ENCODE results near the gene PTH1R. TPM values are rescaled to one million over a fixed set of nuclear protein-coding genes. Genes with fewer than 3 reads are reported as not detected.

The PTH1R gene
- total RNA-seq, 1 experiment from 2014 or later, result 1.0 TPM

DNA sequence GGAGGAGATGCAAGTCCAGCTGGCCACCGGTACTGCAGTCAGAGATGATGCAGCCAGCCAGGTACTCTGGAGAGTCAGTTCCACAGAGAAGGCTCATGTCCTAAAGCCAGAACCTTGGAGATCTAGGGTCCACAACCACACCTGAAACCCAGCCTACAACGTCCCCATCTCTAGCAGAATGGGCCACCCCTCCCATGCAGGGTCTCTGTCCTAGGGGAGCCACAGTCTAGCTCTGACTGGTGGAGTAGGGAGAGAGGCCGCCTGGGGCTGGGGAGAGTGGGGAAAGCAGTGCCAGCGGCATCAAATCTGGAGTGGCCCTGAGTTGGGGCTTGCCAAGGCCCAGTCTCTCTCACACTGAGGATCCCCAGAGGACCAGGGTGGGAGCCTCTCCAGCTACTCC lies 43.5 kb downstream of the PTH1R start:
- no peak overlapping the region for H3K4me3 Mint-ChIP-seq
- Histone ChIP-seq H4K20me1 (ENCODE audit: control insufficient read depth, insufficient read depth, insufficient read length) (no peaks in the 10 kb centered on the region), H3K4me2 (ENCODE audit: insufficient read depth, insufficient read length, low read length) (no peak overlapping the region), H2BK12ac (ENCODE audit: insufficient read length, low read depth, low read length) (no peak overlapping the region), H3K9ac (ENCODE audit: extremely low read depth, insufficient read length, low read length) (no peak overlapping the region), H2AK5ac (ENCODE audit: insufficient read length, low read length) (no peak overlapping the region), H3K27me3 (ENCODE audit: insufficient read depth, low read length) (no peaks in the 10 kb centered on the region), H4K8ac (replicated peaks; ENCODE audit: insufficient read length, low read depth, low read length) (no peak overlapping the region), H2BK120ac (ENCODE audit: low read depth, low read length, poor library complexity, severe bottlenecking) (no peak overlapping the region), H2BK15ac (ENCODE audit: low read depth, low read length) (no peak overlapping the region), H3K79me2 (ENCODE audit: insufficient read depth, low read length) (no peaks in the 10 kb centered on the region), H3K23me2 (ENCODE audit: insufficient read length, low read depth, low read length, poor library complexity, severe bottlenecking) (no peaks in the 10 kb centered on the region), H3K27ac (ENCODE audit: insufficient read length, low read depth, low read length) (no peak overlapping the region), H3K4me1 (ENCODE audit: insufficient read depth, low read length) (no peaks in the 10 kb centered on the region), H4K5ac (ENCODE audit: insufficient read length, low read depth, low read length) (no peak overlapping the region), H3K79me1 (ENCODE audit: insufficient read depth, low read depth, low read length, poor library complexity, severe bottlenecking) (no peaks in the 10 kb centered on the region), H3K56ac (ENCODE audit: insufficient read length, low read depth, low read length) (no peak overlapping the region), H2BK20ac (ENCODE audit: low read depth, low read length, poor library complexity, severe bottlenecking) (no peak overlapping the region), H3T11ph (ENCODE audit: low read length) (no peak overlapping the region), H2BK5ac (ENCODE audit: insufficient read length, low read length) (no peak overlapping the region), H3K23ac (ENCODE audit: insufficient read length, low read depth, low read length) (no peak overlapping the region), H3K4ac (ENCODE audit: low read depth, low read length) (no peak overlapping the region), H2AFZ (ENCODE audit: low read length) (no peak overlapping the region), H3K14ac (ENCODE audit: insufficient read depth, low read length) (no peak overlapping the region), H3K18ac (ENCODE audit: insufficient read length, low read depth, low read length) (no peak overlapping the region), H4K91ac (ENCODE audit: insufficient read length, low read depth, low read length) (no peak overlapping the region), H3K9me3 (ENCODE audit: control insufficient read depth, low read depth, low read length) (no peaks in the 10 kb centered on the region)
- no peak overlapping the region for H3K27ac Mint-ChIP-seq
- TF ChIP-seq, protein P1, sequence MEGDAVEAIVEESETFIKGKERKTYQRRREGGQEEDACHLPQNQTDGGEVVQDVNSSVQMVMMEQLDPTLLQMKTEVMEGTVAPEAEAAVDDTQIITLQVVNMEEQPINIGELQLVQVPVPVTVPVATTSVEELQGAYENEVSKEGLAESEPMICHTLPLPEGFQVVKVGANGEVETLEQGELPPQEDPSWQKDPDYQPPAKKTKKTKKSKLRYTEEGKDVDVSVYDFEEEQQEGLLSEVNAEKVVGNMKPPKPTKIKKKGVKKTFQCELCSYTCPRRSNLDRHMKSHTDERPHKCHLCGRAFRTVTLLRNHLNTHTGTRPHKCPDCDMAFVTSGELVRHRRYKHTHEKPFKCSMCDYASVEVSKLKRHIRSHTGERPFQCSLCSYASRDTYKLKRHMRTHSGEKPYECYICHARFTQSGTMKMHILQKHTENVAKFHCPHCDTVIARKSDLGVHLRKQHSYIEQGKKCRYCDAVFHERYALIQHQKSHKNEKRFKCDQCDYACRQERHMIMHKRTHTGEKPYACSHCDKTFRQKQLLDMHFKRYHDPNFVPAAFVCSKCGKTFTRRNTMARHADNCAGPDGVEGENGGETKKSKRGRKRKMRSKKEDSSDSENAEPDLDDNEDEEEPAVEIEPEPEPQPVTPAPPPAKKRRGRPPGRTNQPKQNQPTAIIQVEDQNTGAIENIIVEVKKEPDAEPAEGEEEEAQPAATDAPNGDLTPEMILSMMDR (conservative IDR thresholded peaks at IDR 0.05), result no peak
- peaks cover 61 to 87% (median 79%) of the 10 kb centered on the region in 3 experiments for H3K36me3 Mint-ChIP-seq (ENCODE audit: insufficient read depth in 1 of 3, low read depth in 3 of 3)
- peaks cover 0 to 3% of the 10 kb centered on the region in 2 experiments; a peak in 1 of 4 replicates for H3K4me1 Mint-ChIP-seq
- no CpG with 5 or more reads among the region's 4 CpGs for WGBS (ENCODE audit: extremely low coverage, insufficient read length, low lambda C conversion rate)
- H3K27me3 Mint-ChIP-seq (ENCODE audit: low read depth), result no peaks in the 10 kb centered on the region; the same call in 1 of the 2 replicates
- H3K9me3 Mint-ChIP-seq, result peaks cover 5 to 8% of the 10 kb centered on the region in 2 experiments; a peak in 4 of 5 replicates
- no peak for DNase-seq

Measured in H9 (cell line).